Ammon's horn (tissue), 1 donor: ENCODE results near the gene COMMD9.

Experiments
- DNase-seq: peaks from one replicate; pipeline ENCODE4 v3.0.0-alpha.2; 2016; ENCODE audit warnings: low spot score

The COMMD9 gene

GRCh38 chr11:36257351-36257750 is 31.9 kb downstream of the COMMD9 start:
- no peak for DNase-seq

- no peak for DNase-seq
Observed at GRCh38 chr11:36254713-36255112, 34.5 kb downstream of the COMMD9 start.

- peak; percentile 72 for DNase-seq
Observed at GRCh38 chr11:36253238-36253637, 36.0 kb downstream of the COMMD9 start.

GRCh38 chr11:36251823-36252222 is 37.4 kb downstream of the COMMD9 start:
- peak; percentile 21 for DNase-seq

- no peak for DNase-seq
Observed at GRCh38 chr11:36249246-36249645, 40.0 kb downstream of the COMMD9 start.

GRCh38 chr11:36248436-36248835 is 40.8 kb downstream of the COMMD9 start:
- no peak for DNase-seq

GRCh38 chr11:36247493-36247892 is 41.7 kb downstream of the COMMD9 start:
- DNase-seq, result no peak

GRCh38 chr11:36243641-36244040 is 45.6 kb downstream of the COMMD9 start:
- no peak for DNase-seq

- DNase-seq, result no peak
Observed at GRCh38 chr11:36241497-36241896, 47.7 kb downstream of the COMMD9 start.

GRCh38 chr11:36240801-36241200 is 48.4 kb downstream of the COMMD9 start:
- DNase-seq, result no peak

GRCh38 chr11:36240173-36240572 is 49.1 kb downstream of the COMMD9 start:
- DNase-seq, result no peak

GRCh38 chr11:36239636-36240035 is 49.6 kb downstream of the COMMD9 start:
- DNase-seq, result peak; percentile 58

- DNase-seq, result no peak
Observed at GRCh38 chr11:36238881-36239280, 50.3 kb downstream of the COMMD9 start.

- DNase-seq, result no peak
Observed at GRCh38 chr11:36238036-36238631, 51.1 kb downstream of the COMMD9 start.

- no peak for DNase-seq
Observed at GRCh38 chr11:36237391-36237790, 51.8 kb downstream of the COMMD9 start.

- no peak for DNase-seq
Observed at GRCh38 chr11:36235750-36236149, 53.5 kb downstream of the COMMD9 start.

- DNase-seq, result no peak
Observed at GRCh38 chr11:36234825-36235224, 54.4 kb downstream of the COMMD9 start.

- DNase-seq, result no peak
Observed at GRCh38 chr11:36233204-36233603, 56.0 kb downstream of the COMMD9 start.

GRCh38 chr11:36230779-36231699 is 58.2 kb downstream of the COMMD9 start:
- DNase-seq, result no peak

GRCh38 chr11:36229091-36229705 is 60.0 kb downstream of the COMMD9 start:
- no peak for DNase-seq

GRCh38 chr11:36228689-36229088 is 60.5 kb downstream of the COMMD9 start:
- no peak for DNase-seq

GRCh38 chr11:36227044-36227443 is 62.2 kb downstream of the COMMD9 start:
- DNase-seq, result no peak
